Thyroid gland (tissue), 4 donors: Measurements from ENCODE around the gene TPCN2. TPM values are rescaled to one million over a fixed set of nuclear protein-coding genes. Genes with fewer than 3 reads are reported as not detected.

Experiments used
- DNase-seq, 2 donors: peaks; one replicate each; pipeline ENCODE4 v3.0.0-alpha.2; 2019
- H3K27ac ChIP-seq, 3 donors: fragments of 200-600 bp; sonication (generic); 1 replicate in 2 of 3; 2 replicates in 1 of 3; pipeline ENCODE4 v1.5.1; 2016 to 2019; ENCODE audit warnings: mild to moderate bottlenecking in 1 of 3, moderate library complexity in 1 of 3
- H3K27me3 ChIP-seq: fragments of 200-600 bp; sonication (generic); one replicate; pipeline ENCODE4 v1.5.1; 2019
- H3K36me3 ChIP-seq, 2 donors: fragments of 200-600 bp; sonication (generic); one replicate each; pipeline ENCODE4 v1.5.1; 2016 to 2019
- H3K4me1 ChIP-seq, 2 donors: fragments of 200-600 bp; sonication (generic); one replicate each; pipeline ENCODE4 v1.5.1; 2017 to 2019
- H3K4me3 ChIP-seq, 3 donors: fragments of 200-600 bp; sonication (generic); replicated peaks in 1 of 3; 1 replicate in 2 of 3; 2 replicates in 1 of 3; pipeline ENCODE4 v1.5.1; 2016; ENCODE audit warnings: mild to moderate bottlenecking in 1 of 3
- H3K9me3 ChIP-seq: fragments of 200-600 bp; sonication (generic); one replicate; pipeline ENCODE4 v1.5.1; 2017
- POLR2A ChIP-seq, 2 donors: fragments of 450-650 bp; IDR thresholded peaks; one replicate each; pipeline ENCODE4 v1.6.1; 2017; ENCODE audit warnings: antibody characterized with exemption in 2 of 2, mild to moderate bottlenecking in 2 of 2, moderate library complexity in 1 of 2
- WGBS, 2 donors: methylation state at CpG; one replicate each; pipeline ENCODE4 v1.1.5; 2017; 5-methylcytosine and 5-hydroxymethylcytosine counted together
- intact Hi-C: fragments of 100-400 bp; cut with DNase I; formaldehyde crosslinking; loops from one replicate; pipeline ENCODE4 v1.15.1; 2023
- total RNA-seq, 4 donors: library from RNA; depleted of rRNA; stranded (reverse); fragments of >200 nt; gene quantifications; one replicate each; pipeline ENCODE4 v1.2.3, GENCODE V29; 2016
- TF ChIP-seq, protein P1 (sequence below), 6 experiments: fragments of 200-600 bp in 3 of 6; fragments of 450-650 bp in 3 of 6; sonication (generic) in 3 of 6; IDR thresholded peaks; one replicate each; pipeline ENCODE4 v1.5.1; 2016 to 2019; ENCODE audit warnings: antibody characterized with exemption in 6 of 6, mild to moderate bottlenecking in 2 of 6, inconsistent platforms in 1 of 6, moderate library complexity in 1 of 6

The TPCN2 gene
- total RNA-seq, 4 donors from 2014 or later, result 10.5 to 30.4 (median 13.7) TPM

DNA sequence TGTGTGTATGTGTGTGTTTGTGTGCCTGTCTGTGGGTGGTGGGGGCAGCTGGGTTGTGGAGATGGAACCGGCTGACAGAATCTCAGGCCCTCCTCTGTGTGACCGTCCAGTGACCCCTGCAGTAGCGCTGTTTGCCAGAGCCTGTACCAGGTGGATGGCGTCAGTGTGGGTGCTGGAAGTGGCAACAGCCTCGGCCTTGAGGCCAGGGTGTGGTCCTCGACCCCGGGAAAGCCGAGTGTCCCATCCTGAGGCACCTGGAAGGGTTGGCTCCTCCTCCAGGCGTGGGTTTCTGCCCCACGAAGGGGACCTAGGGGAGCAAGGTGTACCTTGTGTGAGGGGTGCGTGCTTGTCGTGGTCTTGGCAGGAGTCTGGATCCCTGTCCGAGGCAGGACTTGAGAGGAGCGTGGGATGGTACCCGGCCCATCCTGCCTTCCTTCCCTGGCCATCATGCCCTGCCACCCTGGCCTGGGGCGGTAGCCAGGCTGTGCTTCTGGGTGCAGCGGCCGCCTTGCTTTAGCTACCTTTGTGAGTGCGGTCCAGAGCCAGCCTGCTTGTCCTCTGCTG lies 16.5 kb downstream of the TPCN2 start:
- TF ChIP-seq, protein P1, sequence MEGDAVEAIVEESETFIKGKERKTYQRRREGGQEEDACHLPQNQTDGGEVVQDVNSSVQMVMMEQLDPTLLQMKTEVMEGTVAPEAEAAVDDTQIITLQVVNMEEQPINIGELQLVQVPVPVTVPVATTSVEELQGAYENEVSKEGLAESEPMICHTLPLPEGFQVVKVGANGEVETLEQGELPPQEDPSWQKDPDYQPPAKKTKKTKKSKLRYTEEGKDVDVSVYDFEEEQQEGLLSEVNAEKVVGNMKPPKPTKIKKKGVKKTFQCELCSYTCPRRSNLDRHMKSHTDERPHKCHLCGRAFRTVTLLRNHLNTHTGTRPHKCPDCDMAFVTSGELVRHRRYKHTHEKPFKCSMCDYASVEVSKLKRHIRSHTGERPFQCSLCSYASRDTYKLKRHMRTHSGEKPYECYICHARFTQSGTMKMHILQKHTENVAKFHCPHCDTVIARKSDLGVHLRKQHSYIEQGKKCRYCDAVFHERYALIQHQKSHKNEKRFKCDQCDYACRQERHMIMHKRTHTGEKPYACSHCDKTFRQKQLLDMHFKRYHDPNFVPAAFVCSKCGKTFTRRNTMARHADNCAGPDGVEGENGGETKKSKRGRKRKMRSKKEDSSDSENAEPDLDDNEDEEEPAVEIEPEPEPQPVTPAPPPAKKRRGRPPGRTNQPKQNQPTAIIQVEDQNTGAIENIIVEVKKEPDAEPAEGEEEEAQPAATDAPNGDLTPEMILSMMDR (IDR thresholded peaks at IDR 0.05), result no peak
- no peak for TF ChIP-seq POLR2A (IDR thresholded peaks at IDR 0.05)
- Histone ChIP-seq H3K4me3 (no peak overlapping the region), H3K4me1 (no peaks in the 10 kb centered on the region), H3K27me3 (no peaks in the 10 kb centered on the region), H3K27ac (no peak overlapping the region), H3K36me3 (peaks cover 8 to 15% of the 10 kb centered on the region in 2 donors), H3K9me3 (no peaks in the 10 kb centered on the region)
- 81 to 89% methylated on average over 4 to 19 of the region's 19 CpGs for WGBS, 2 donors
- DNase-seq, result no peak
- intact Hi-C loops, result no loop called here

DNA sequence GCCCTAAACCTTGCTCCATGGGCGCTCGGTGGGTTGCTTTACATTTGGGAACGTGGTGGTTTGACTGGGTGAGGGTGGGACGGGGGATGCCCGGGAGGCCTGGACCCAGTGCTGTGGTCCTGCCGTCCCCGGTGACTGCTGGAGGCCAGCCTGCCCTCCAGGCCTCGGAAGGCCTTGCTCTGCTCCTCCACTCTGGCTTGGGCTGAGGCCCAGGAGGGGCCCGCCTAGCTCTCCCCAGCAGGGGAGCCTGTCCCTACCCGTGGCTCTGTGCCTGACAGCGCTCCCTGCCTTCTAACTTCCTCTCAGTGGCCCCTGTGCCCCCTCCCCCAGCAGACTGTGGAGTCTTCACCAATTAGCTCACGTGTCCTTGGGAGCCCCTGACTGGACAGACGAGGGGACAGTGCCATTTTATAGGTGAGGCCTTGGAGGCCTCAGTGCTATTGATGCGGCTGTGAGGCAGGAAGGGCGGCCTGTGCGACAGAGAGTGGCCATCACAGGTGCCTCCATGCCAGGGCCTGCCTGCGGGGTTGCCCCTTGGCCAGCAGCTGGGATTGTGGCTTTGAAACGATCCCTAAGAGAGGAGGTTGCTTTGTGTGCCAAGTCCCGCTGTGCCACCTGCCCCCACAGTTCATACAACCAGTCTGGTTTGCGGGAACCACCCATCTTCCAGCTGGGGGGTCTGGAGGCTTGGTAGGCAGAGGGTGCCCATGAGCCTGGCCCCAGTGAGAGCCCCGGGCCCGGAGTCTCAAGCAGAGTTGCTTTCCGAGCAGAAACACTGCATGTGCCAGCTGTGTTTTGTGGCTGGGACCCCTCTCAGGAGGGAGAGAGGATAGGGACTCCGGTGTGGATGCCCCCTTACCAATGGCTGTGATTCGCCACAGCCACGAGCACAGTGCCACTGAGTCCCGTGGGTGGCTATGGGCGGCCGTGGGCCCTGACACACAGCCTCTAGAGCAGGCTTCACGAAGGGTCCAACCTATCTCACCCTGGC lies 17.7 kb downstream of the TPCN2 start:
- Histone ChIP-seq H3K27me3 (no peaks in the 10 kb centered on the region), H3K9me3 (no peaks in the 10 kb centered on the region), H3K4me3 (no peak overlapping the region), H3K27ac (no peak overlapping the region), H3K4me1 (no peaks in the 10 kb centered on the region), H3K36me3 (peaks cover 13 to 18% of the 10 kb centered on the region in 2 donors)
- intact Hi-C loops, result no loop called here
- no peak for DNase-seq
- WGBS, 2 donors, result 90 to 95% methylated on average over 17 to 25 of the region's 30 CpGs
- TF ChIP-seq, protein P1 (IDR thresholded peaks at IDR 0.05), result no peak
- TF ChIP-seq POLR2A (IDR thresholded peaks at IDR 0.05), result no peak

DNA sequence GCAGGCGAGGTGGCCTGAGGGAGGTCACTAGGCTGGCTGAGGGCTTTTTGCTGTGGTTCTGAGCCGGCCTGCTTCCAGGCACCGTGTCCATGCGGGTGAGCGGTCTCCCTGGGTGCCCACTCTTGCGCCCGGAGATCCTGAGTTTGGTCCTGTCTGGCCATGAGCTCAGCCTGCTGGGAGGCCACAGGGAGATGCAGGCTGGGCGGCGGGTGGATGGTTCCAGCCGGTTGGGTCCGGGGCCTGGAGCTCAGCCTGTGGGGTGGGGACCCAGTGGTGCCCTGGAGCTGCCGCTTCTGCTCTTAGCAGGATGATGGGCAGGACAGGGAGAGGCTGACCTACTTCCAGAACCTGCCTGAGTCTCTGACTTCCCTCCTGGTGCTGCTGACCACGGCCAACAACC lies 18.5 kb downstream of the TPCN2 start:
- WGBS, 2 donors, result 95 to 97% methylated on average over 4 to 11 of the region's 13 CpGs
- no peak overlapping the region for H3K27ac ChIP-seq
- intact Hi-C loops, result no loop called here

DNA sequence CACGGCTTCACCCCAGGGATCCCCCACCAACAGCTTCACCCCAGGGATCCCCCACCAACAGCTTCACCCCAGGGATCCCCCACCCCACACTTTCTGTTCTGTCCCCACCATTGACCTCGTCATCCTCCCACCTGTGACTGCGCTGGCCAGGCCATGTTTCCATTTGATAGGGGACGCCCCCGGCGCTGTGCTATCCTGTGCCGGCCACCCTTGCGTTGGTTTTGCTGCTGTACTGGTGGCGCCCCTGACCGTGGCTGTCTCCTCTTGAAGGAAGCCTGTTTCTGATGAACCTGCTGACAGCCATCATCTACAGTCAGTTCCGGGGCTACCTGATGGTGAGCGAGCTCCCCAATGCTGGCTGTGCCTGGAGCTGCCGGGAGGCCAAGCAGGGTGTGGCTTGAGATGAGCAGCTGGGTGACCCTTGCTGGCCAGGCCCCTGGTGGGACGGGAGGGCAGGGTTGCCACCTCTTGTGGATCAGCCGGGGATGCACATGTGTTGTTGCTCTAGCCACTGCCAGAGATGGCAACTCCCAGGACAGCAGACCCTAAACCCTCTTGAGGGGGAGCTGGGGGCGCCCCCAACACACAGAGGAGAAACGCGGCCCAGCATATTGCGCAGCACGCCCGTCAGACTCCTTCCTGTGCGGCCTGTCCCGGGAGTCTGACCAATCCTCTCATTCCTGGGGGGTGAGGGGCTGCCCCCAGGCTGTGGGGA lies 22.5 kb downstream of the TPCN2 start:
- 95 to 96% methylated on average over 8 to 14 of the region's 23 CpGs for WGBS, 2 donors

More for the DNA sequence above, 18.5 kb downstream of the TPCN2 start:
- H3K4me3 ChIP-seq, result no peak overlapping the region
- H3K9me3 ChIP-seq, result no peaks in the 10 kb centered on the region
- TF ChIP-seq, protein P1 (IDR thresholded peaks at IDR 0.05), result no peak
- no peak for TF ChIP-seq POLR2A (IDR thresholded peaks at IDR 0.05)
- no peaks in the 10 kb centered on the region for H3K27me3 ChIP-seq
- no peak for DNase-seq
- peaks cover 14 to 26% of the 10 kb centered on the region in 2 donors for H3K36me3 ChIP-seq
- H3K4me1 ChIP-seq, result no peaks in the 10 kb centered on the region

More for the DNA sequence above, 22.5 kb downstream of the TPCN2 start:
- Histone ChIP-seq H3K27ac (no peak overlapping the region), H3K4me1 (no peaks in the 10 kb centered on the region), H3K36me3 (peaks cover 9 to 23% of the 10 kb centered on the region in 2 donors), H3K27me3 (no peaks in the 10 kb centered on the region), H3K9me3 (no peaks in the 10 kb centered on the region), H3K4me3 (no peak overlapping the region)
- intact Hi-C loops, result no loop called here
- DNase-seq, result no peak
- TF ChIP-seq, protein P1 (IDR thresholded peaks at IDR 0.05), result no peak
- no peak for TF ChIP-seq POLR2A (IDR thresholded peaks at IDR 0.05)
